Measurements from ENCODE around the gene LHFPL6.

The LHFPL6 gene

GRCh38 chr13:39353988-39354387 is 249.0 kb downstream of the LHFPL6 start:
- no peak overlapping the region for H3K4me3 ChIP-seq (ENCODE audit: low read depth, low read length, poor library complexity, severe bottlenecking)
- no peak overlapping the region for H3K27ac ChIP-seq (ENCODE audit: low read depth, low read length, poor library complexity, severe bottlenecking)
- H3K36me3 ChIP-seq (ENCODE audit: insufficient read depth, low read length) = no peaks in the 10 kb centered on the region
- no peaks in the 10 kb centered on the region for H3K9me3 ChIP-seq (ENCODE audit: low read length)
- no peaks in the 10 kb centered on the region for H3K9me2 ChIP-seq (ENCODE audit: low read depth, low read length)
- no peaks in the 10 kb centered on the region for H3F3A ChIP-seq (ENCODE audit: insufficient read depth, low read length)
- H3K4me2 ChIP-seq (ENCODE audit: low read length) = no peak overlapping the region
- 0 out of 2 replicates have a peak, but pooled peaks cover 3% of the 10 kb centered on the region for H3K27me3 ChIP-seq (ENCODE audit: insufficient read depth, low read length)
- no peaks in the 10 kb centered on the region for H3K79me2 ChIP-seq (ENCODE audit: insufficient read depth, low read length)
- H3K4me1 ChIP-seq (ENCODE audit: insufficient read depth, low read length, severe bottlenecking) = no peaks in the 10 kb centered on the region
- H4K20me1 ChIP-seq (ENCODE audit: insufficient read depth, low read length) = no peaks in the 10 kb centered on the region
- H3K9ac ChIP-seq (ENCODE audit: low read length) = no peak overlapping the region
- no peak for TF ChIP-seq EZH2 (IDR thresholded peaks at IDR 0.05; ENCODE audit: borderline replicate concordance, low read length)
- no peak for TF ChIP-seq CTCF (IDR thresholded peaks at IDR 0.05; ENCODE audit: low read length)
- H2AFZ ChIP-seq (ENCODE audit: low read length) = no peak overlapping the region

GRCh38 chr13:39350461-39350881 is 252.5 kb downstream of the LHFPL6 start:
- 0 out of 2 replicates have a peak, but pooled peaks cover 3% of the 10 kb centered on the region for H3K27me3 ChIP-seq (ENCODE audit: insufficient read depth, low read length)
- no peaks in the 10 kb centered on the region for H3K4me1 ChIP-seq (ENCODE audit: insufficient read depth, low read length, severe bottlenecking)
- H4K20me1 ChIP-seq (ENCODE audit: insufficient read depth, low read length) = no peaks in the 10 kb centered on the region
- H3K36me3 ChIP-seq (ENCODE audit: insufficient read depth, low read length) = no peaks in the 10 kb centered on the region
- no peak overlapping the region for H3K9ac ChIP-seq (ENCODE audit: low read length)
- no peaks in the 10 kb centered on the region for H3K9me2 ChIP-seq (ENCODE audit: low read depth, low read length)
- H3K27ac ChIP-seq (ENCODE audit: low read depth, low read length, poor library complexity, severe bottlenecking) = no peak overlapping the region
- no peaks in the 10 kb centered on the region for H3K79me2 ChIP-seq (ENCODE audit: insufficient read depth, low read length)
- H3K9me3 ChIP-seq (ENCODE audit: low read length) = no peaks in the 10 kb centered on the region
- no peaks in the 10 kb centered on the region for H3F3A ChIP-seq (ENCODE audit: insufficient read depth, low read length)
- H2AFZ ChIP-seq (ENCODE audit: low read length) = no peak overlapping the region
- no peak overlapping the region for H3K4me3 ChIP-seq (ENCODE audit: low read depth, low read length, poor library complexity, severe bottlenecking)
- TF ChIP-seq CTCF (IDR thresholded peaks at IDR 0.05; ENCODE audit: low read length) = no peak
- no peak for TF ChIP-seq EZH2 (IDR thresholded peaks at IDR 0.05; ENCODE audit: borderline replicate concordance, low read length)
- no peak overlapping the region for H3K4me2 ChIP-seq (ENCODE audit: low read length)

GRCh38 chr13:39349391-39349960 is 253.5 kb downstream of the LHFPL6 start:
- no peak overlapping the region for H3K4me3 ChIP-seq (ENCODE audit: low read depth, low read length, poor library complexity, severe bottlenecking)
- H3F3A ChIP-seq (ENCODE audit: insufficient read depth, low read length) = no peaks in the 10 kb centered on the region
- H4K20me1 ChIP-seq (ENCODE audit: insufficient read depth, low read length) = no peaks in the 10 kb centered on the region
- H3K9me3 ChIP-seq (ENCODE audit: low read length) = no peaks in the 10 kb centered on the region
- no peaks in the 10 kb centered on the region for H3K79me2 ChIP-seq (ENCODE audit: insufficient read depth, low read length)
- 0 out of 2 replicates have a peak, but pooled peaks cover 3% of the 10 kb centered on the region for H3K27me3 ChIP-seq (ENCODE audit: insufficient read depth, low read length)
- no peak overlapping the region for H3K4me2 ChIP-seq (ENCODE audit: low read length)
- no peak overlapping the region for H2AFZ ChIP-seq (ENCODE audit: low read length)
- TF ChIP-seq EZH2 (IDR thresholded peaks at IDR 0.05; ENCODE audit: borderline replicate concordance, low read length) = no peak
- no peak for TF ChIP-seq CTCF (IDR thresholded peaks at IDR 0.05; ENCODE audit: low read length)
- H3K4me1 ChIP-seq (ENCODE audit: insufficient read depth, low read length, severe bottlenecking) = no peaks in the 10 kb centered on the region
- no peak overlapping the region for H3K27ac ChIP-seq (ENCODE audit: low read depth, low read length, poor library complexity, severe bottlenecking)
- no peak overlapping the region for H3K9ac ChIP-seq (ENCODE audit: low read length)
- no peaks in the 10 kb centered on the region for H3K9me2 ChIP-seq (ENCODE audit: low read depth, low read length)
- H3K36me3 ChIP-seq (ENCODE audit: insufficient read depth, low read length) = no peaks in the 10 kb centered on the region

All from OCI-LY1 (cell line).